Colonic mucosa (tissue), 4 donors: ENCODE measurements around the gene PCED1B. TPM values are rescaled to one million over a fixed set of nuclear protein-coding genes. Genes with fewer than 3 reads are reported as not detected.

Experiments
- DNase-seq: peaks from one replicate; pipeline ENCODE4 v3.0.0-alpha.2; 2020
- H3K27ac ChIP-seq: fragments of 200-600 bp; one replicate; pipeline ENCODE4 v1.8.0; 2021
- H3K27me3 ChIP-seq: fragments of 200-600 bp; one replicate; pipeline ENCODE4 v1.8.0; 2021
- H3K36me3 ChIP-seq: fragments of 200-600 bp; one replicate; pipeline ENCODE4 v1.8.0; 2021
- H3K4me1 ChIP-seq: fragments of 200-600 bp; one replicate; pipeline ENCODE4 v1.8.0; 2021; ENCODE audit warnings: mild to moderate bottlenecking
- H3K4me3 ChIP-seq: fragments of 200-600 bp; one replicate; pipeline ENCODE4 v1.8.0; 2021
- H3K9ac ChIP-seq, 2 donors: one replicate each; pipeline ENCODE4 v1.7.0; 2013; ENCODE audit warnings: control low read depth in 2 of 2, low read depth in 2 of 2, low read length in 2 of 2
- H3K9me3 ChIP-seq: fragments of 200-600 bp; one replicate; pipeline ENCODE4 v1.8.0; 2021
- CTCF ChIP-seq: fragments of 200-600 bp; IDR thresholded peaks from one replicate; pipeline ENCODE4 v1.8.0; 2022; ENCODE audit warnings: antibody characterized with exemption, mild to moderate bottlenecking
- intact Hi-C: fragments of 100-400 bp; cut with DNase I; formaldehyde crosslinking; loops from one replicate; pipeline ENCODE4 v1.14.1; 2022
- total RNA-seq, 2 donors: library from RNA; stranded (reverse); fragmentation: NEBNext Ultra II Directional in 1 of 2; extraction: Animal tissue kit (Norgen Biotek cat#: 25700) in 1 of 2; gene quantifications; one replicate each; pipeline ENCODE4 v1.2.1, GENCODE V29; 2021
- donor health status: healthy.
- donor health status: DM: no; HTN: no; CAD: no.
- donor health status: DM: no; HTN: no; CAD: no.

The PCED1B gene
- total RNA-seq, 2 donors from 2014 or later, result 1.8 to 2.1 TPM

DNA sequence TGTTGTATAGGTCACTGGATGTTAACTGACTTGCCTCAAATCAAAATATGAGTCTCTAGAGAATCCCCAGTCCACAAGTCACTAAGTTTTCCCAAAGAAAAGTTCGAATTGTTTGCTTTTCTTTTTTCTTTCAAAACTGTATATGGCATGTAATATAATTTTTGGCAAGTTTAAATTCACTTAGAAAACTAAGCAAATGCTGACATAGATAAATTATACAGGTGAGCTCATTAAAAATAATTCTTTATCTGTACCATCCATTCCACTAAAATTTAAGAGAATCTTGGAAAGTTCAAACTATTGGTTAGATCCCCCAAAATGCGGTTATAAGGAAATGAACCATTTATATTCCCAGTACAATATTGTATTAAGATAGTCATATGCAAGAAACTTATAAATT lies 145.9 kb downstream of the PCED1B start:
- intact Hi-C loops, result loop anchor here (10.0 kb wide), 1 partner anchor 151 kb away; the partner anchor contains the start of genes AMIGO2 and PCED1B
- H3K27ac ChIP-seq, result no peak overlapping the region
- TF ChIP-seq CTCF, result no peak

GRCh38 chr12:47226199-47226598 lies 146.8 kb downstream of the PCED1B start:
- no peaks in the 10 kb centered on the region for H3K36me3 ChIP-seq
- no peak overlapping the region for H3K9ac ChIP-seq
- H3K27ac ChIP-seq, result no peak overlapping the region
- TF ChIP-seq CTCF, result no peak
- H3K27me3 ChIP-seq, result no peaks in the 10 kb centered on the region
- no peak for DNase-seq
- H3K4me3 ChIP-seq, result no peak overlapping the region
- H3K4me1 ChIP-seq, result peaks cover 20% of the 10 kb centered on the region
- no peaks in the 10 kb centered on the region for H3K9me3 ChIP-seq
- intact Hi-C loops, result loop anchor here (10.0 kb wide), 1 partner anchor 151 kb away; the partner anchor contains the start of genes AMIGO2 and PCED1B

More for the DNA sequence above, 145.9 kb downstream of the PCED1B start:
- DNase-seq, result no peak
- peaks cover 20% of the 10 kb centered on the region for H3K4me1 ChIP-seq
- H3K36me3 ChIP-seq, result no peaks in the 10 kb centered on the region
- no peak overlapping the region for H3K4me3 ChIP-seq
- H3K9me3 ChIP-seq, result no peaks in the 10 kb centered on the region
- H3K9ac ChIP-seq, result no peak overlapping the region
- no peaks in the 10 kb centered on the region for H3K27me3 ChIP-seq

DNA sequence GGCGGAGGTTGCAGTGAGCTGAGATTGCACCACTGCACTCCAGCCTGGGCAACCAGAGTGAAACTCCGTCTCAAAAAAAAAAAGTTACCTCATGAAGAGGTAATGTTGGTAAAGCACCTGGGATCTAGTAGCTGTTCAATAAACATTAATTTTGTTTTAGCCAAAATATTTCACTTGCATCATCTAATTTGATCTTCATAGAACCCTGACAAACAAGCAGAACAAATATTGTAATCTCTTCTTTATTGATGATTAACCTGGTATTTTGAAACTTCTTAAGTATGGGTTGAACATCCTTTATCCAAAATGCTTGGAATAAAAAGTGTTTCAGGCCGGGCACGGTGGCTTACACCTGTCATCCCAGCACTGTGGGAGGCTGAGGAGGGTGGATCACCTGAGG lies 149.4 kb downstream of the PCED1B start:
- no peak for TF ChIP-seq CTCF
- Histone ChIP-seq H3K9ac (no peak overlapping the region), H3K4me1 (peaks cover 6% of the 10 kb centered on the region), H3K27ac (no peak overlapping the region), H3K27me3 (no peaks in the 10 kb centered on the region), H3K4me3 (no peak overlapping the region), H3K9me3 (no peaks in the 10 kb centered on the region), H3K36me3 (no peaks in the 10 kb centered on the region)
- intact Hi-C loops, result loop anchor here (10.0 kb wide), 1 partner anchor 154 kb away; the partner anchor contains the start of genes AMIGO2 and PCED1B
- no peak for DNase-seq

GRCh38 chr12:47231456-47231855 lies 152.0 kb downstream of the PCED1B start:
- no peak for TF ChIP-seq CTCF
- H3K27ac ChIP-seq, result no peak overlapping the region
- no peaks in the 10 kb centered on the region for H3K27me3 ChIP-seq
- no peak overlapping the region for H3K4me3 ChIP-seq
- H3K9me3 ChIP-seq, result no peaks in the 10 kb centered on the region
- no peak overlapping the region for H3K9ac ChIP-seq
- no peaks in the 10 kb centered on the region for H3K36me3 ChIP-seq
- intact Hi-C loops, result no loop called here
- H3K4me1 ChIP-seq, result no peaks in the 10 kb centered on the region
- DNase-seq, result no peak

DNA sequence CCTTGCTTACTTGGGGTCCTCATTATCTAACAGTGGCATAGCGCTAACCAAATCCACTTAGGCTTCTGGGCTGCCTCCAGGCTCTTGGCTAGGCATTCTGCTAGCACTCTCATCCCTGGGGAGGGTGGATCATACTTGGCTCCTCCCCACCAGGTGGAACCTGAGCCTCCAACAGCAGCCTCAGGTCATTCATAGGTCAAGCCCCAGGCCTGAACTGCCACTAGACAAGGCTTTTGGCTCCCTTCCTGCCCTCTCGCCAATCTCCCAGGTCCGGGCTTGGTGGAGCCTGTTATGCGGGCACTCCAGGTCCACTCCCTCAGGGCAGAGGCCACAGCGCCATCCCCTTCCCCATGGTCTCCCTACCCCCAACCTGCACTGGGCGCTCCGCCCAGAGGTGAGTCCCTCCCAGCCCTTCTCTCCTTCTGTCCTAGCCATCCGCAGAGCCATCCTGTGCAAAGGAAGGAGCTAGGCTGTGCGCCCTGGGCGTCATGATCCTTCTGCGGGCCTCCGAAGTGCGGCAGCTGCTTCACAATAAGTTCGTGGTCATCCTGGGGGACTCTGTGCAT lies 155.2 kb downstream of the PCED1B start:
- Histone ChIP-seq H3K27ac (no peak overlapping the region), H3K4me1 (no peaks in the 10 kb centered on the region), H3K36me3 (no peaks in the 10 kb centered on the region), H3K9ac (no peak overlapping the region), H3K4me3 (no peak overlapping the region), H3K27me3 (no peaks in the 10 kb centered on the region), H3K9me3 (no peaks in the 10 kb centered on the region)
- intact Hi-C loops, result no loop called here
- no peak for DNase-seq
- no peak for TF ChIP-seq CTCF
